GM20000 (cell line): Measurements from ENCODE around the gene INO80E.

ENCODE experiments used
- DNase-seq: peaks from one replicate; pipeline ENCODE4 v3.0.0; 2012; ENCODE audit warnings: low spot score
- TF ChIP-seq, protein P1 (sequence below): IDR thresholded peaks from 2 replicates; pipeline ENCODE4 v1.5.1; 2012; ENCODE audit warnings: mild to moderate bottlenecking, control low read depth; ENCODE audit errors: extremely low read depth, missing control alignments

INO80E gene

DNA sequence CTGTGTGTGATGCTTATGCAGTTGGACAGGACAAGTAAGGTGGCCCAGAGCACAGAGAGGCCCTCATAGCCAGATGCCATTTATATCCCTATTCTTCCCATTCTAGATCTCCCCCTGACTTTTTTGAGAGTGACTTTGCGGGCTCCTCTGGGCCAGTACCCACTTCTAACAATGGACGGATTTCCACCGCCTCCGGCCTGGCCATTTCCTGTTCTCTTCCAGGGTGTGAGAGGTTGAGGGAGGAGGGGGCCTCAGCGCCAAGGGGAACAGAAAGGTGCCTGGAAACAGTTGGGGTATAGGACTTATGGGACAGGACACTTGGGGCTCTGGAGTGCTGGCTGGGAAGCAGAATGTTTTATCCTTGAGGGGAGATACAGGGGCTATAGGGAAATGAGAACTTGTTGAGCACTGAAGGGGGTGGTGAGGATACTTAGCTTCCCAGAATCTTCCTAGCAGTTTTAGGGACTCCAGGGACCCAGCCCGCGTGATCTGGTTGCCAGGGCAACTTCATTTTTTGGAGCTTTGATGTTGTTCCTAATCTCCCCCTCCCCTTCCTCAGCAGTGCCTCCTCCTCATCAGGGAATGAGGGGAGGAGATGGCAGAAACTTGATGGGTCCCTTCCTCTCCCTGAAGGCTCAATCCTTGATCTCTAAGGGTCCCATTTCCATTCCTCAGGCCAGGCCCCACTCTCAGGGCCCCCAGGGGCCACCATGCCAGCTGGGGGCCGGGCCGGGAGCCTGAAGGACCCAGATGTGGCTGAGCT, 18.8 kb upstream of the INO80E start:
- TF ChIP-seq, protein P1, sequence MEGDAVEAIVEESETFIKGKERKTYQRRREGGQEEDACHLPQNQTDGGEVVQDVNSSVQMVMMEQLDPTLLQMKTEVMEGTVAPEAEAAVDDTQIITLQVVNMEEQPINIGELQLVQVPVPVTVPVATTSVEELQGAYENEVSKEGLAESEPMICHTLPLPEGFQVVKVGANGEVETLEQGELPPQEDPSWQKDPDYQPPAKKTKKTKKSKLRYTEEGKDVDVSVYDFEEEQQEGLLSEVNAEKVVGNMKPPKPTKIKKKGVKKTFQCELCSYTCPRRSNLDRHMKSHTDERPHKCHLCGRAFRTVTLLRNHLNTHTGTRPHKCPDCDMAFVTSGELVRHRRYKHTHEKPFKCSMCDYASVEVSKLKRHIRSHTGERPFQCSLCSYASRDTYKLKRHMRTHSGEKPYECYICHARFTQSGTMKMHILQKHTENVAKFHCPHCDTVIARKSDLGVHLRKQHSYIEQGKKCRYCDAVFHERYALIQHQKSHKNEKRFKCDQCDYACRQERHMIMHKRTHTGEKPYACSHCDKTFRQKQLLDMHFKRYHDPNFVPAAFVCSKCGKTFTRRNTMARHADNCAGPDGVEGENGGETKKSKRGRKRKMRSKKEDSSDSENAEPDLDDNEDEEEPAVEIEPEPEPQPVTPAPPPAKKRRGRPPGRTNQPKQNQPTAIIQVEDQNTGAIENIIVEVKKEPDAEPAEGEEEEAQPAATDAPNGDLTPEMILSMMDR, result no peak
- no peak for DNase-seq

DNA sequence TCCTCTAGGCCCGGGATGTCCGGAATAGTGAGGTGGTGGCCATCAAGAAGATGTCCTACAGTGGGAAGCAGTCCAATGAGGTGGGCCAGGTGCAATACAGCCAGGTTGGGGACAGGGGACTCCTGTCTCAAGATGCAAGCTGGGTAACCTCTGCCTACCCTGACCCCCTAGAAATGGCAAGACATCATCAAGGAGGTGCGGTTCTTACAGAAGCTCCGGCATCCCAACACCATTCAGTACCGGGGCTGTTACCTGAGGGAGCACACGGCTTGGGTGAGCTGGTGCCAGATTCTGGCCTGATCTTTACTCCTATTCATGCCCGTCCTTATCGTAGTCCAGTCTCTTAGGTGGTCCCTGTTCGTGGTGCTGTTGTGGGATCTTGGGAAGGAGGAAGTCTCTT, 18.0 kb upstream of the INO80E start:
- TF ChIP-seq, protein P1, result no peak

DNA sequence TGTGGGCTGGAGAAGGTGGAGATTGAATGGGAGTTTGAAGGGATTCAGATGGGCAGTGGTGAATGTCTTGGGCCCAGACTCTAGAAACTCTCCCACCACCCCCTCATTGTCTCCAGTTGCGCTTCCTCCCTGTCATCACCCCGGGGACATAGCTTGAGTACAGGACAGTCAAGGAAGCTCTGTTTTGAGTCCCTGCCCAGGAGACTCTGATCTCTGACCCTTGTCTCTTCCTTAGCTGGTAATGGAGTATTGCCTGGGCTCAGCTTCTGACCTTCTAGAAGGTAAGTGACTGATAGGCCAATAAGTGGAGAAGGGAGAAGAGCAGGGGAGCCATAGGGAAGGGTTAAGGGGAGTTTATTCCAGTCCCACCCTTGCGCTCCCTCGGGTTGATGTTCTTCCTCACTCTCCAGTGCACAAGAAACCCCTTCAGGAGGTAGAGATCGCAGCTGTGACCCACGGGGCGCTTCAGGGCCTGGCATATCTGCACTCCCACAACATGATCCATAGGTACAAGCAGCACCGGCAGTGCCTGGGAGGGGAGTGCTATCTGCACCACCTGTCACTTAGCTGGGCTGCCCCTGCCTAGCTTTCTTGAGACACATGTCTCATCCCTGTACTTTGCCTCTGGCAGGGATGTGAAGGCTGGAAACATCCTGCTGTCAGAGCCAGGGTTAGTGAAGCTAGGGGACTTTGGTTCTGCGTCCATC, 17.3 kb upstream of the INO80E start:
- no peak for DNase-seq
- TF ChIP-seq, protein P1, result no peak

More for the DNA sequence above, 18.0 kb upstream of the INO80E start:
- DNase-seq, result no peak

DNA sequence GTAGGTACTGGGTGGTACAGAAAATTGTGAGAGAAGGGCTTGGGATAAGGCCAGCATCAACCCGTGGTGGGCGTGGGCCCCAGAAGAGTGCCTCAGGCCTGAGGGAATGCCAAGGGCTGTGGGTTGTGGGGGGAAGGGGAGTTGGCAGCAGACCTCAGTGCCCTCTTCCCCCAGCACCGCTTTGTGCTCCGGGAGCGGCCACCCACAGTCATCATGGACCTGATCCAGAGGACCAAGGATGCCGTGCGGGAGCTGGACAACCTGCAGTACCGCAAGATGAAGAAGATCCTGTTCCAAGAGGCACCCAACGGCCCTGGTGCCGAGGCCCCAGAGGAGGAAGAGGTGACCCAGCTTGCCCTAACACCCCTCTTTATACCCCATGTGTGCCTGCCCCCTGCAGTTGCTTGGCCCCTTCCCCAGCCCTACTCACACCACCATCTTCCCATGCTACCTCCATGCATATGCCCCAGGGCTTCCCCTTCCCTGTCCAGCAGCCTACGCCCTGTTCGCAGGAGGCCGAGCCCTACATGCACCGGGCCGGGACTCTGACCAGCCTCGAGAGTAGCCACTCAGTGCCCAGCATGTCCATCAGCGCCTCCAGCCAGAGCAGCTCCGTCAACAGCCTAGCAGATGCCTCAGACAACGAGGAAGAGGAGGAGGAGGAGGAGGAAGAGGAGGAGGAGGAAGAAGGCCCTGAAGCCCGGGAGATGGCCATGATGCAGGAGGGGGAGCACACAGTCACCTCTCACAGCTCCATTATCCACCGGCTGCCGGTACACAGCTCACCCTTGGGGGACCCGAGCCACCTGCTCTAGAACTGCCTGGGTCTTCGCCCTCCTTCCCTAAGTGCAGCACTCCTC, 13.3 kb upstream of the INO80E start:
- TF ChIP-seq, protein P1, result no peak
- DNase-seq, result no peak

DNA sequence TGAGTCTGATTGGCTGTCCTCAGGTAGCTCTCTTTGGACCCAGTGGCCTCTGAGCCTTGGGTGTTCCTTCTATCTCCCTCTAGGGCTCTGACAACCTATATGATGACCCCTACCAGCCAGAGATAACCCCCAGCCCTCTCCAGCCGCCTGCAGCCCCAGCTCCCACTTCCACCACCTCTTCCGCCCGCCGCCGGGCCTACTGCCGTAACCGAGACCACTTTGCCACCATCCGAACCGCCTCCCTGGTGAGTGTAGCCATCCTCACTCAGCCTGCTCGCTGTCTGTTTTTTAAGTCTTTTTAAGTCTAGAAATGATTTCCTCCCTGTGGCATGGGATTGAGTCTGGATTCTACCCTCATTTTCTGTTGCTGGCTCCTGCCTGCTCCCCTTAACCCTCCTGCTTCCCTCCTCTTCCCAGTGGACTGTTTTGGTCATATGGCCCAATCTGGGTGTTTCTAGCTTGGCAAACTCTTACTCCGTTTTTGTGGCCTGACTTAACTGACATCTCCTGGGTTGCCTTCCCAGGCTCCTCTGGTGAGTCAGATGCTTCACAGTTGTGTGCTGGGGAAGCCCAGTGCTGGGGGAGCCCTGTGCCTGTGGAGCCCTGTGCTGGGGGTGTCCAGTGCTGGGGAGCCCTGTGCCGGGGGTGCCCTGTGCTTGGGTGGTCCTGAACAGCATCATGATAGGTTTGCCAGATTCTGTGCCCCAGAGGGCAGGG, 12.5 kb upstream of the INO80E start:
- no peak for DNase-seq
- TF ChIP-seq, protein P1, result no peak

GRCh38 chr16:29984137-29984763, 11.8 kb upstream of the INO80E start:
- no peak for DNase-seq
- TF ChIP-seq, protein P1, result no peak
